Uterus (tissue), 2 donors: ENCODE measurements around the gene RGPD4.

Source experiments
- POLR2A ChIP-seq, 2 donors: fragments of 450-650 bp; IDR thresholded peaks; one replicate each; pipeline ENCODE4 v1.6.1; 2016; ENCODE audit warnings: antibody characterized with exemption in 2 of 2, mild to moderate bottlenecking in 1 of 2, moderate library complexity in 1 of 2
- TF ChIP-seq, protein P1 (sequence below), 4 experiments: fragments of 200-600 bp in 2 of 4; fragments of 450-650 bp in 2 of 4; sonication (generic) in 2 of 4; IDR thresholded peaks; one replicate each; pipeline ENCODE4 v1.5.1; 2016 to 2019; ENCODE audit warnings: antibody characterized with exemption in 4 of 4, mild to moderate bottlenecking in 2 of 4, moderate library complexity in 1 of 4

DNA sequence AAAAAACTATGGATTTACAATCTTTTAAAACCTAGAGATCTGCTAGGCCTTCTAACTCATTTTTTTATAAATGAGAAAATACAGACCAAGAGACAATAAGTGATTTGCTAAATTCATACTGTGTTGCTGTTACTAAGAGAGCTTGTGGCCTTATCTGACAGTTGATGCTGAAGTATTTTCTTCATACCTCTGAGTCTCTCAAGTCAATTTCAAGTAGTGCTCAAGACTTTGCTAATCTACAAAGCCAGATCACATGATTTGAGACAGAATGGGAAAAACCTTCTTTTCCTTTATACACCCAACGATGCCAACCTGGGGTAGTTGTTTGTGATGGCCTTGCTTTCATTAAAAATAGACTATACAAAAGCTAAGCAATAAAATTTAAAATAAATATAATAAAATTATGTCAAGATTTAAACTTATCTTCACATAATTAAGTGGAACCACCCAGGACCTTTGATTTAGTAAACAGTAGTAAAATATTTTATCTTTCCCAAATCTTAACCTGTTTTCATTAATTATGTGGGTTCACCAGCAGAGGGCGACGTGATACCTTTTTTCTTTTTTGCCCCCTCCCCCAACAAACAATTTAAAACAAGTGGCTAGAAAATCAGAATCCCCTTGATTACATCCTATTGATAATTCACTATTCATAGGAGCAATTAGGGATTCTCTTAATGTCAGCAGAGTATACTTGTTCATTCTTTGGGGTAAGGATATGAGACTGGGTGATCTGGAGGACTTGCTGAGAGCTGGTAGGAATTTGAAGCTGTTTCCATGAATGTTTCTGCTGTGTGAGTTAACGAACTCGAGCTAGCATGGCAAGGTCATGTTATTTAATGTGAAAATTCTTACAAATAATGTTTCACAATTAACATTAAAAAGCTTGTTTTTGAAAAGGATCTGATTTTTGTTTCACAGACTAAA lies 110.0 kb downstream of the RGPD4 start:
- TF ChIP-seq, protein P1, sequence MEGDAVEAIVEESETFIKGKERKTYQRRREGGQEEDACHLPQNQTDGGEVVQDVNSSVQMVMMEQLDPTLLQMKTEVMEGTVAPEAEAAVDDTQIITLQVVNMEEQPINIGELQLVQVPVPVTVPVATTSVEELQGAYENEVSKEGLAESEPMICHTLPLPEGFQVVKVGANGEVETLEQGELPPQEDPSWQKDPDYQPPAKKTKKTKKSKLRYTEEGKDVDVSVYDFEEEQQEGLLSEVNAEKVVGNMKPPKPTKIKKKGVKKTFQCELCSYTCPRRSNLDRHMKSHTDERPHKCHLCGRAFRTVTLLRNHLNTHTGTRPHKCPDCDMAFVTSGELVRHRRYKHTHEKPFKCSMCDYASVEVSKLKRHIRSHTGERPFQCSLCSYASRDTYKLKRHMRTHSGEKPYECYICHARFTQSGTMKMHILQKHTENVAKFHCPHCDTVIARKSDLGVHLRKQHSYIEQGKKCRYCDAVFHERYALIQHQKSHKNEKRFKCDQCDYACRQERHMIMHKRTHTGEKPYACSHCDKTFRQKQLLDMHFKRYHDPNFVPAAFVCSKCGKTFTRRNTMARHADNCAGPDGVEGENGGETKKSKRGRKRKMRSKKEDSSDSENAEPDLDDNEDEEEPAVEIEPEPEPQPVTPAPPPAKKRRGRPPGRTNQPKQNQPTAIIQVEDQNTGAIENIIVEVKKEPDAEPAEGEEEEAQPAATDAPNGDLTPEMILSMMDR (IDR thresholded peaks at IDR 0.05) = peak in 2 of 4 experiments; percentile 30 to 37
- no peak for TF ChIP-seq POLR2A (IDR thresholded peaks at IDR 0.05)
